Right kidney (tissue), 1 donor: ENCODE results near the gene TNKS1BP1.
A peak's percentile ranks its signal among the peaks of the same experiment; 100 is the strongest.
"Not testable (repeated sequence)": the region's sequence is repeated elsewhere in the genome, so short reads cannot be mapped to it uniquely, and the experiment has no call there.

ENCODE experiments used
- DNase-seq: peaks from one replicate; pipeline ENCODE4 v3.0.0-alpha.2; 2016

Gene TNKS1BP1

DNA sequence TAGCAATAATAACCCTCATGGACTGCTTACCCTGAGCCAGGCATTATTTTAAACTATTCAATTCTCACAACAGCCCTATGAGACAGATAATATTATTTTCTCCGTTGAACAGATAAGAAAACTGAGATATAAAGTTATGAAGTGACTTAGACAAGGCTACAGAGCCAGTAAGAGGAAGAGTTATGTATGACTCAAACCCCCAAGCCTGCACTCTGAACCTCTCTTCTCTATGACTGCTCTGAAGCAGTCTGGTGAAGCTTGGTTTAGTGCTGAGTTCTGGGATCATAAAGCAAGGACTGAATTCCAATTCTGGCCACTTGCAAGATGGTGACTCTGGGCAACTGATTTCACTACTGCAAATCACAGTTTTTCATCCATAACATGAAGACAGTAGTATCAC lies 34.5 kb downstream of the TNKS1BP1 start:
- DNase-seq = no peak

DNA sequence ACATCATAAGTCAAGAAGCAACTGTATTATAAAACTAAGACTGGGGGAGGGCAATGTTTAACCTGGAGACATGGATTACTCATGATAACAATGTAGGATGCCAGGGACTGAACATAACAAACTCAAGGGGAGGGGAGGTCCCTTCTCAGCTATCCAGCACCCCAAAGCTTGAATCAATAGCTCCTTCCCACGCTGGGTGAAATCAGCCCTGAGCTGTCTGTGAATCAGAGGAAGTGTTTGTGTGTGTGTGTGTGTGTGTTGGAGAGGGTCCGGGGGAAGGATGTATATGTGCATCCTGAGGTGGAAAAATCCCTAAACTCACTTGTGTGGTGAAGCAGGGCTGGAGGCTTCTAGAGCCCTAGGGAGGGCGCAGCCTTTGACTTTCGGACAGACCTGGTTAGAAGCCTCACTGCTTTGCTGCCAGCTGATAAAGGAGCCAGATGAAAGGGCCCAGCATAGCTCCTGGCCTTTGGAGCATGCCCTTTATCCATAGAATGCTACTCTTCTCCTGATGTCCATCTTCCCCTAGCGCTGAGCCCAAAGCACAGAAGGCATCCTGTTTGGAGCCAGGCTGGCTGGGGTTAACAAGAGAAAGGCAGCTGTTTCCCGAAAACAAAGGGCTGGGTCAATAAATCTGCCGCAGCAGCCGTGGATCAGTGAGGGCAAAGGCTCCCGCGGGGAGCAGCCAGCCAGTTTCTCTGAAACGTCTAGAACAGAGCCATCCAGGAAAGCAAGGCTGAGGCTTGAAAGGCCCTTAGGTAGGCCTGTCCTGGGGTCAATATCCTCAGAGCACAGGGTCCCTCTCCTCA lies 35.8 kb downstream of the TNKS1BP1 start:
- peak; percentile 37 for DNase-seq

- DNase-seq = no peak
Observed at GRCh38 chr11:57287884-57288283, 36.9 kb downstream of the TNKS1BP1 start.

GRCh38 chr11:57283231-57283990 lies 41.3 kb downstream of the TNKS1BP1 start:
- DNase-seq = no peak

- DNase-seq = not testable (repeated sequence)
Observed at GRCh38 chr11:57281546-57281945, 43.2 kb downstream of the TNKS1BP1 start.

DNA sequence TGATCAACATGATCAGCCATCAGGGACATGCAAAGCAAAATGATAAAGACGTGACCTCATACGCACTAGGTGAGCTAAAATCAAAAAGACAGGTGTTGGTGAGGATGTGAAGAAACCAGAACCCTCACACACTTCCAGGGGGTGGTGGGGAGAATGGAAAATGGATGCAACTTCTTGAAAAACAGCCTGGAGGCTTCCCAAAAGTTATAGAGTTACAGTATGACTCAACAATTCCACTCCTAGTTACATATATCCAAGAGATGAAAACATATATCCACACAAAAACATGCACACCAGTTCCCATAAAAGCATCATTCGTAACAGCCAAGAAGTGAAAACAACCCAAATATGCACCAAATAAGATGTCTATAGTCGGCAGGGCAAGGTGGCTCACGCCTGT lies 45.6 kb downstream of the TNKS1BP1 start:
- DNase-seq = no peak

- no peak for DNase-seq
Observed at GRCh38 chr11:57278721-57279095, 46.0 kb downstream of the TNKS1BP1 start.

DNA sequence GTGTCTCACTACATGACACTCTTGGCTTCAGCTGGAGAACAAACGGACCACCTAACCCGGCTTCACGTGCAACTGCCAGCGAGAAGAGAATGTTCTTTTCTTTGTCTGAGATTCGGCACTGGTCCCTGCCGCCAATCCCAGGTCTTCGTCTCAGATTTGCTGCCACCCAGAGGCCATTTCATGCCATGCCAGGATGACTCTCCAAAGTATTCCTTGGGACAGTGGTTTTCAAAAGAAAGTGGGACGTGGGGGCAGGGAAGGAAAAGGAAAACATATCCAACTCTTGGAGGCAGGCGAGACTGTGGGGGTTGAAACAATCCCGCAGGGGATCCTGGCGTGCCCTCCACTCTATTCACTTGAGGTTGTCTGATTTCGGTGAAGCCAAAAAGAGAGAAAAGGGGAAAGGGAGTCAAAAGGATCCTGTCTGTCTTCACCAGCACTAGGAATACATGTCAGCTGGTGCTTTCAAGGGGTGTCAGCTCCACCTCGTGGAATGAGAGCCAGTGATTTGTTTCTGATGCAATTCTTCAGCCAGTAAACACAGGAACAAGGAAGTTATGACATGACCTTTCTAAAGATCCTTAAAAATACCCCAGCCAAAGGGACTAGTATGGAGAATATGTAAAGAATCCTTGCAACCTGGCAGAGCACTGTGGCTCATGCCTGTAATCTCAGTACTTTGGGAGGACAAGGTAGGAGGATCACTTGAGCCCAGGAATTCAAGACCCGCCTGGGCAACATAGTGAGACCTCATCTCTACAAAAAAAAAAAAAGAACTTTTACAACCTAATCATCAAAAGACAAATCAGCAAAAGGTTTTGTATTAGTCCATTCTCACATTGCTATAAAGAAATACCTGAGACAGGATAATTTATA lies 46.7 kb downstream of the TNKS1BP1 start:
- peak; percentile 68 for DNase-seq

DNA sequence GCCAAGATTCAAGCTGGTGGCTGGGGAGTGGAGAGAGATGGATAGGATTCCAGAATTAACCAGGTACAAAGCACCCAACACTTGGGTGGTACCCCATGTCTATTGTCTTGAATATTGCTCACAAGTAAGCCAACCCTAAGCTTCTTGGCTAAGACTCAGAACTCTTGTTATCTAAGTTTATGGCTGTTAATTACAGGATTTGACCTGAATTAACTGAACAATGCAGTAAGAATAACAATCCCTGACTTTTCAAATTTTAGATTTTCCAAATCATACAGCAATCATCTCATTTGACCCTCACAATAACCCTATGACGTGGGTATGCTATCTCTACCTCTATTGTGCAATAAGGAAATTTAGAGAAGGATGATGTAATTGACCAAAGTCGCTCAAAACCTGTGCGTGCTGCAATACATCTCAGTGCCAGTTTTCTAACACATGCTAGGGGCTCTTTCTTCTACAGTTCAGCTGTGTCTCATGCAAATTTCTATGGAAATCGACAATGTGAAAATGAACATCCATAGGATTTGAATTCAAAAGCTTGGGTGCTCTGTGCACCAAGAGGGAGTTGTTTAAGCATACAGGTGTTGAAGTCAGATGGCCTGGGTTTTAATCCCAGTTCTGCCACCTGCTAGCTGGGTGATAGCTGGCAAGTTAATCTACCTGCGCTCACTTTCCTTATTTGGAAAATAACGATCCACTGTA lies 47.6 kb downstream of the TNKS1BP1 start:
- no peak for DNase-seq

GRCh38 chr11:57276169-57276970 lies 48.4 kb downstream of the TNKS1BP1 start:
- no peak for DNase-seq

DNA sequence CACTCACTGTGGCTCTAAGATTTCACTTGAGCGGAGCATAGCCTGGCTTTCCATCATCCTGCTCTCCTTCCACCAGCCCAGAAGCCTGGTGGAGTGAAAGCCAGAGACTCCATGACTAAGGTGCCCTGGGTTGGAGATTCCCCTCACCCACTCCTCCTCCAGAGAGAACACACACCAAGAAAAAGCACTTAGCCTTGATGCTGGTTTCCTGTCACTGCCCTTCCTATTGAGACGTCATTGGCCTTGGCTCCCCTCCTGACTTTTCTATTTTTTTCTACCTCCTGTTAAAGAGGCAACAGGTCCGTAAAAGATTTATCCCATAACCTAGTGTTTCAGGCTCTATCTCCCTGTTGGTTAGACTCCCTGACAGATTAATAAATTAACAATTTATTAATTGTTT lies 49.2 kb downstream of the TNKS1BP1 start:
- DNase-seq = no peak

GRCh38 chr11:57274904-57275498 lies 49.8 kb downstream of the TNKS1BP1 start:
- DNase-seq = no peak

GRCh38 chr11:57273448-57274058 lies 51.2 kb downstream of the TNKS1BP1 start:
- DNase-seq = no peak

DNA sequence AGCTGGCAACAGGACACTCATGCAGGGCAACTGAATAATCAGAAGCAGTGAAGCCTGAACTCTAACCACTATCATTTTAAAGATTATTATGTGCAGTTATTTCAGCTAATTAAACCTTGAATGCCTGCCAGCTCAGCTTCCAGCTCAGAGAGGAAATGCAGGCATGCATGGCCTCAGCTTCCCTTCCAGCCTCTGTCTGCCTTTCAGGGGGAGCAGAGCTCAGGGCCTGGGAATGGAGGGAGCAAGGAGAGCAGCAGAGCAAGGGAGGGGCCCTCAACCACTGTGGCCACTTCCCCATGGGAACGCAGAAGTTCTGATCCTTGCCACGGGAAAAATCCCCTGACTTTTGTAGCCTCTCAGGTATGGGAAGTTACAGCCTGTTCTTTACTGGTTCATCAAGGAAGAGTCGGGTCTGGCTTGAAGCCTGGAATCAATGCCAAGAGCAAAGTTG lies 55.2 kb downstream of the TNKS1BP1 start:
- DNase-seq = peak; percentile 30

GRCh38 chr11:57266157-57266556 lies 58.6 kb downstream of the TNKS1BP1 start:
- DNase-seq = no peak

DNA sequence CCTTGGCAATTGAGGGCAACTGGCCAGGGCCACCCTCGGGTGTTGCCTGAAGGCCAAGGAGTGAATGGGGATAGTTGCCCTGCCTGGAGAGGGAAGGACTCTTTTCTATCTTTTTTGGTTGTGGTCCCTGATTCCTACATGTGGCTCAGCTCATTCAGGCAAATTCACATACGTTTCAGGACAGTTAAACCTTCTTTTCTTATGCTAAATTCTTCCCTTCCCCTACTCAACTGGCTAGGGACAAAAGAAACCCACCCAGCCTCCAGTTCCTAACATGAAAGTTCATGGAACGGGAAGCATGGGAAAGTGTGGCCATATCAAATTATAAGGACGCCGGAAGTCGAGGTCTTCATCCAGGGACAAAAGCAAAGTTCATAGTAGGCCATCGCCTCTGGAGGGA lies 61.4 kb downstream of the TNKS1BP1 start:
- no peak for DNase-seq

DNA sequence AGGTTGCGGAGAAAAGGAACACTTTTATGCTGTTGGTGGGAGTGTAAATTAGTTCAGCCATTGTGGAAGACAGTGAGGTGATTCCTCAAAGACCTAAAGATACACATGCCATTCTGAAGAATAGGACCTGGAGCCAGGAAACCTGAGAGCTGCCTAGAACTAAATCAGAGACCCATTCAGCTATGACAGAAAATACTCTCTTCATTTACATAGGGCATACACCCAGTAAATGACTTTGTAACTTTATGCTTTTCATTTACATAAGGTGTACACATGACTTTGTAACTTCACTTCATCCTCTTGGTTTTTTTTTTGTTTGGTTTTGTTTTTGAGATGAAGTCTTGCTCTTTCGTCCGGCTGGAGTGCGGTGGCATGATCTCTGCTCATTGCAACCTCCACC lies 62.6 kb downstream of the TNKS1BP1 start:
- DNase-seq = no peak

GRCh38 chr11:57260937-57261783 lies 63.6 kb downstream of the TNKS1BP1 start:
- DNase-seq = no peak

- no peak for DNase-seq
Observed at GRCh38 chr11:57256119-57256518, 68.6 kb downstream of the TNKS1BP1 start.
